ENCODE data around the gene ASF1B.

GRCh38 chr19:14135355-14135754 lies 1.0 kb downstream of the ASF1B start:
- no peak for TF ChIP-seq CTCF (IDR thresholded peaks at IDR 0.05; ENCODE audit: insufficient read depth, low read length, poor library complexity, severe bottlenecking)
- no peak for TF ChIP-seq EZH2phosphoT487 (conservative IDR thresholded peaks at IDR 0.05; ENCODE audit: low read length)
